HCT116 (cell line): Measurements from ENCODE around the gene GABPB2. TPM values are rescaled to one million over a fixed set of nuclear protein-coding genes. Genes with fewer than 3 reads are reported as not detected.

Experiments
- ATAC-seq: fragments of 200-7000 bp; cut with Tn5 transposase; 2 replicates; pipeline ENCODE4 v1.9.1; 2020; ENCODE audit warnings: mild to moderate bottlenecking, moderate library complexity
- BruUV-seq: library from RNA; stranded (reverse); fragments of 400-500 nt; replicated peaks from 2 replicates; lab custom pipeline; 2021; lab: Mats Ljungman, UMichigan
- CTCF ChIA-PET: fragments of 300-600 bp; sonication (Branson Sonifier 250); formaldehyde crosslinking; loops from one replicate; lab custom pipeline; 2021; ENCODE audit warnings: antibody characterized with exemption; lab: Charles Lee
- POLR2A ChIA-PET: fragments of 300-600, 350-600 bp; sonication (Branson Sonifier 250); formaldehyde crosslinking; loops from one replicate; lab custom pipeline; 2021; ENCODE audit warnings: antibody characterized with exemption; lab: Charles Lee
- RAD21 ChIA-PET, 2 experiments: fragments of 300-600 bp; sonication (Branson Sonifier 250); formaldehyde crosslinking; loops; one replicate each; lab custom pipeline; 2023; ENCODE audit warnings: low total read pairs in 2 of 2; ENCODE audit not compliant: uncharacterized antibody in 2 of 2, unreplicated experiment in 2 of 2, low non-redundant PET in 1 of 2; lab: Charles Lee
- DNase-seq: peaks from one replicate; pipeline ENCODE4 v3.0.0-alpha.2; 2010; ENCODE audit warnings: low read depth, low spot score
- H2AFZ ChIP-seq: fragments of 200-600 bp; shearing (Covaris generic), sonication (generic); 2 replicates; pipeline ENCODE4 v1.6.1; 2017; ENCODE audit warnings: low read depth, mixed run types, mixed read lengths, antibody characterized with exemption, low read length; ENCODE audit not compliant: poor library complexity, severe bottlenecking
- H3K27ac ChIP-seq: 2 replicates; pipeline ENCODE4 v1.5.1; 2012; ENCODE audit warnings: low read depth, low read length
- H3K27me3 ChIP-seq: fragments of 200-600 bp; sonication (generic); 2 replicates; pipeline ENCODE4 v1.6.1; 2016; ENCODE audit warnings: mixed run types, low read length, mixed read lengths; ENCODE audit not compliant: insufficient read depth
- H3K36me3 ChIP-seq, 2 experiments: fragments of 200-500 bp in 1 of 2; fragments of 200-600 bp in 1 of 2; sonication (Bioruptor generic) in 1 of 2; sonication (generic) in 1 of 2; 2 replicates each; pipeline versions ENCODE4 v1.5.1 to v1.6.1; 2014 to 2016; ENCODE audit warnings: low read length in 2 of 2, inconsistent platforms in 1 of 2, mixed read lengths in 1 of 2, mixed run types in 1 of 2; ENCODE audit not compliant: insufficient read depth in 2 of 2, control insufficient read depth in 1 of 2
- H3K4me1 ChIP-seq, 2 experiments: fragments of 200-600 bp in 1 of 2; sonication (generic) in 1 of 2; 2 replicates each; pipeline versions ENCODE4 v1.5.1 to v1.6.1; 2012 to 2017; ENCODE audit warnings: low read length in 2 of 2, inconsistent platforms in 1 of 2, mild to moderate bottlenecking in 1 of 2, mixed read lengths in 1 of 2, mixed run types in 1 of 2, moderate library complexity in 1 of 2; ENCODE audit not compliant: insufficient read depth in 2 of 2, control insufficient read depth in 1 of 2
- H3K4me2 ChIP-seq: fragments of 200-600 bp; sonication (generic); 2 replicates; pipeline ENCODE4 v1.6.1; 2017; ENCODE audit warnings: mixed run types, low read length, mixed read lengths
- H3K4me3 ChIP-seq, 2 experiments: fragments of 200-600 bp in 1 of 2; sonication (generic) in 1 of 2; replicated peaks in 1 of 2; 2 replicates each; pipeline ENCODE4 v1.5.1; 2011 to 2016; ENCODE audit warnings: low read length in 2 of 2, control low read depth in 1 of 2, low read depth in 1 of 2, mild to moderate bottlenecking in 1 of 2, mixed read lengths in 1 of 2, mixed run types in 1 of 2
- H3K79me2 ChIP-seq: fragments of 200-600 bp; sonication (generic); 2 replicates; pipeline ENCODE4 v1.6.1; 2017; ENCODE audit warnings: mild to moderate bottlenecking, mixed run types, low read length, moderate library complexity, mixed read lengths; ENCODE audit not compliant: insufficient read depth
- H3K9ac ChIP-seq: fragments of 200-600 bp; sonication (generic); 2 replicates; pipeline ENCODE4 v1.6.1; 2016; ENCODE audit warnings: low read length, mixed read lengths
- H3K9me2 ChIP-seq: fragments of 200-600 bp; sonication (generic), shearing (Covaris generic); 2 replicates; pipeline ENCODE4 v1.6.1; 2017; ENCODE audit warnings: mixed run types, mild to moderate bottlenecking, moderate library complexity; ENCODE audit not compliant: insufficient read depth
- H3K9me3 ChIP-seq, 2 experiments: fragments of 200-500 bp in 1 of 2; fragments of 200-600 bp in 1 of 2; sonication (Bioruptor generic) in 1 of 2; sonication (generic) in 1 of 2; 2 replicates each; pipeline ENCODE4 v1.6.1; 2014 to 2017; ENCODE audit warnings: low read length in 2 of 2, mixed read lengths in 2 of 2, inconsistent platforms in 1 of 2, low read depth in 1 of 2, mild to moderate bottlenecking in 1 of 2, mixed run types in 1 of 2, moderate library complexity in 1 of 2; ENCODE audit not compliant: control insufficient read depth in 1 of 2, insufficient read depth in 1 of 2
- H4K20me1 ChIP-seq: fragments of 200-600 bp; sonication (generic), shearing (Covaris generic); 2 replicates; pipeline ENCODE4 v1.6.1; 2017; ENCODE audit warnings: mixed run types, mild to moderate bottlenecking, moderate library complexity; ENCODE audit not compliant: insufficient read depth
- ATF3 ChIP-seq: IDR thresholded peaks from 2 replicates; pipeline ENCODE4 v1.6.1; 2012
- CTCF ChIP-seq, 3 experiments: fragments of 200-600 bp in 1 of 3; sonication (generic) in 1 of 3; IDR thresholded peaks in 2 of 3; conservative IDR thresholded peaks in 1 of 3; 2 replicates each; pipeline ENCODE4 v1.5.1; 2012 to 2017; ENCODE audit warnings: low read depth in 2 of 3, low read length in 2 of 3, antibody characterized with exemption in 1 of 3, borderline replicate concordance in 1 of 3, control low read depth in 1 of 3, mild to moderate bottlenecking in 1 of 3, mixed read lengths in 1 of 3, mixed run types in 1 of 3, moderate library complexity in 1 of 3; ENCODE audit not compliant: insufficient read depth in 1 of 3
- ELF1 ChIP-seq: IDR thresholded peaks from 2 replicates; pipeline ENCODE4 v1.6.1; 2012; ENCODE audit warnings: low read depth, borderline replicate concordance
- EZH2 ChIP-seq: fragments of 200-600 bp; sonication (generic); IDR thresholded peaks from 2 replicates; pipeline ENCODE4 v1.6.1; 2017; ENCODE audit warnings: antibody characterized with exemption, mixed run types
- EZH2phosphoT487 ChIP-seq: fragments of 200-600 bp; IDR thresholded peaks from 2 replicates; pipeline ENCODE4 v1.6.1; 2018; ENCODE audit warnings: antibody characterized with exemption, borderline replicate concordance
- FOSL1 ChIP-seq: IDR thresholded peaks from 2 replicates; pipeline ENCODE4 v1.6.1; 2012; ENCODE audit warnings: low read depth
- JUND ChIP-seq: IDR thresholded peaks from 2 replicates; pipeline ENCODE4 v1.6.1; 2012
- POLR2AphosphoS5 ChIP-seq: IDR thresholded peaks from 2 replicates; pipeline ENCODE4 v1.6.1; 2011; ENCODE audit warnings: mild to moderate bottlenecking, low read depth, low read length, moderate library complexity
- RAD21 ChIP-seq: IDR thresholded peaks from 2 replicates; pipeline ENCODE4 v1.6.1; 2012; ENCODE audit warnings: low read depth, mild to moderate bottlenecking
- SP1 ChIP-seq: IDR thresholded peaks from 2 replicates; pipeline ENCODE4 v1.6.1; 2012; ENCODE audit warnings: low read depth
- YY1 ChIP-seq: IDR thresholded peaks from 2 replicates; pipeline ENCODE4 v1.6.1; 2011; ENCODE audit warnings: low read length, low read depth, moderate library complexity, mild to moderate bottlenecking; ENCODE audit not compliant: insufficient replicate concordance; ENCODE audit errors: extremely low read depth
- ZNF274 ChIP-seq: fragments of 200-500 bp; sonication (Bioruptor generic); IDR thresholded peaks from 2 replicates; pipeline ENCODE4 v1.6.1; 2014; ENCODE audit warnings: mild to moderate bottlenecking, low read depth, low read length, inconsistent platforms
- intact Hi-C: fragments of 100-400 bp; cut with micrococcal nuclease; formaldehyde crosslinking; loops from 2 replicates; pipeline ENCODE4 v1.10.0; 2022
- total RNA-seq: library from RNA; stranded (reverse); gene quantifications from one replicate; pipeline ENCODE4 v1.2.1, GENCODE V29; 2021; ENCODE audit not compliant: unreplicated experiment

The GABPB2 gene
- total RNA-seq, 1 experiment from 2014 or later: 7.7 TPM

- Histone ChIP-seq H3K9me2 (no peaks in the 10 kb centered on the region), H3K4me1 (peaks cover 5% of the 10 kb centered on the region in 2 experiments; a peak in 3 of 4 replicates), H3K27me3 (no peaks in the 10 kb centered on the region), H3K27ac (no peak overlapping the region), H2AFZ (no peak overlapping the region), H3K36me3 (peaks cover 5 to 15% of the 10 kb centered on the region in 2 experiments; a peak in 3 of 4 replicates), H3K9ac (no peak overlapping the region), H3K9me3 (no peaks in the 10 kb centered on the region), H3K4me3 (no peak overlapping the region), H3K4me2 (no peak overlapping the region), H3K79me2 (no peaks in the 10 kb centered on the region), H4K20me1 (no peaks in the 10 kb centered on the region)
- intact Hi-C loops: no loop called here
- ChIA-PET RAD21 (no interaction called here), POLR2A (no interaction called here), CTCF (no interaction called here)
- TF ChIP-seq EZH2phosphoT487: no peak
- no peak for TF ChIP-seq RAD21
- TF ChIP-seq SP1: no peak
- TF ChIP-seq ELF1: no peak
- no peak for TF ChIP-seq FOSL1
- no peak for TF ChIP-seq JUND
- TF ChIP-seq ZNF274: no peak
- TF ChIP-seq EZH2: no peak
- no peak for TF ChIP-seq YY1
- TF ChIP-seq CTCF (IDR thresholded peaks at IDR 0.05 in 2 of 3, conservative IDR thresholded peaks at IDR 0.05 in 1 of 3; ENCODE audit: borderline replicate concordance in 1 of 3, insufficient read depth in 1 of 3, low read depth in 2 of 3, low read length in 2 of 3): no peak
- no peak for TF ChIP-seq POLR2AphosphoS5
- no peak for TF ChIP-seq ATF3
- ATAC-seq (no peak), DNase-seq (no peak)
- TSS peak; percentile 41 for BruUV-seq
These were observed 35.4 kb upstream of the GABPB2 start for GRCh38 chr1:151035167-151035566.
